H9 (cell line): ENCODE results near the gene INSYN2B. TPM values are rescaled to one million over a fixed set of nuclear protein-coding genes. Genes with fewer than 3 reads are reported as not detected.

Source experiments
- DNase-seq: peaks from one replicate; pipeline ENCODE4 v3.0.0-alpha.2; 2017
- H2AFZ ChIP-seq: one replicate; pipeline ENCODE4 v1.6.1; 2013; ENCODE audit warnings: mild to moderate bottlenecking, low read length, control low read depth, moderate library complexity
- H2AK5ac ChIP-seq: 2 replicates; pipeline ENCODE4 v1.6.1; 2013; ENCODE audit warnings: low read length, control low read depth, mixed read lengths; ENCODE audit not compliant: insufficient read length
- H2BK120ac ChIP-seq: one replicate; pipeline ENCODE4 v1.6.1; 2013; ENCODE audit warnings: low read depth, mild to moderate bottlenecking, low read length, control low read depth, inconsistent platforms; ENCODE audit not compliant: poor library complexity, severe bottlenecking
- H2BK12ac ChIP-seq: 2 replicates; pipeline ENCODE4 v1.6.1; 2013; ENCODE audit warnings: low read length, control low read depth, mixed read lengths, low read depth; ENCODE audit not compliant: insufficient read length
- H2BK15ac ChIP-seq: 2 replicates; pipeline ENCODE4 v1.6.1; 2013; ENCODE audit warnings: low read depth, low read length, control low read depth
- H2BK20ac ChIP-seq: one replicate; pipeline ENCODE4 v1.6.1; 2013; ENCODE audit warnings: low read depth, mild to moderate bottlenecking, low read length, control low read depth, inconsistent platforms; ENCODE audit not compliant: poor library complexity, severe bottlenecking
- H2BK5ac ChIP-seq: 2 replicates; pipeline ENCODE4 v1.6.1; 2013; ENCODE audit warnings: low read length, control low read depth, mixed read lengths; ENCODE audit not compliant: insufficient read length
- H3K14ac ChIP-seq: 2 replicates; pipeline ENCODE4 v1.6.1; 2013; ENCODE audit warnings: low read length, control low read depth; ENCODE audit not compliant: insufficient read depth
- H3K18ac ChIP-seq: 2 replicates; pipeline ENCODE4 v1.6.1; 2013; ENCODE audit warnings: low read depth, mild to moderate bottlenecking, mixed read lengths, low read length, control low read depth; ENCODE audit not compliant: insufficient read length
- H3K23ac ChIP-seq: 2 replicates; pipeline ENCODE4 v1.6.1; 2013; ENCODE audit warnings: low read length, control low read depth, mixed read lengths, low read depth; ENCODE audit not compliant: insufficient read length
- H3K23me2 ChIP-seq: 2 replicates; pipeline ENCODE4 v1.6.1; 2013; ENCODE audit warnings: low read depth, mild to moderate bottlenecking, mixed read lengths, low read length, control low read depth; ENCODE audit not compliant: insufficient read length, poor library complexity, severe bottlenecking
- H3K27ac ChIP-seq: 2 replicates; pipeline ENCODE4 v1.5.1; 2013; ENCODE audit warnings: low read length, control low read depth, mixed read lengths, low read depth; ENCODE audit not compliant: insufficient read length
- H3K27me3 ChIP-seq: 2 replicates; pipeline ENCODE4 v1.6.1; 2013; ENCODE audit warnings: low read length, control low read depth, inconsistent platforms; ENCODE audit not compliant: insufficient read depth
- H3K4ac ChIP-seq: 2 replicates; pipeline ENCODE4 v1.6.1; 2013; ENCODE audit warnings: low read depth, mild to moderate bottlenecking, control low read depth, inconsistent platforms, low read length, moderate library complexity
- H3K4me1 ChIP-seq: 2 replicates; pipeline ENCODE4 v1.6.1; 2013; ENCODE audit warnings: low read length, control low read depth, inconsistent platforms; ENCODE audit not compliant: insufficient read depth
- H3K4me2 ChIP-seq: 2 replicates; pipeline ENCODE4 v1.6.1; 2013; ENCODE audit warnings: low read length, control low read depth, mixed read lengths; ENCODE audit not compliant: insufficient read length, insufficient read depth
- H3K56ac ChIP-seq: 2 replicates; pipeline ENCODE4 v1.6.1; 2013; ENCODE audit warnings: low read depth, mild to moderate bottlenecking, mixed read lengths, low read length, control low read depth; ENCODE audit not compliant: insufficient read length
- H3K79me1 ChIP-seq: 2 replicates; pipeline ENCODE4 v1.6.1; 2013; ENCODE audit warnings: low read depth, mild to moderate bottlenecking, moderate library complexity, low read length, control low read depth, inconsistent platforms; ENCODE audit not compliant: insufficient read depth, poor library complexity, severe bottlenecking
- H3K79me2 ChIP-seq: 2 replicates; pipeline ENCODE4 v1.6.1; 2013; ENCODE audit warnings: low read length, control low read depth, inconsistent platforms; ENCODE audit not compliant: insufficient read depth
- H3K9ac ChIP-seq: 2 replicates; pipeline ENCODE4 v1.6.1; 2013; ENCODE audit warnings: low read length, control low read depth, mixed read lengths; ENCODE audit not compliant: insufficient read length; ENCODE audit errors: extremely low read depth
- H3K9me3 ChIP-seq: one replicate; pipeline ENCODE4 v1.6.1; 2013; ENCODE audit warnings: low read depth, low read length, inconsistent platforms; ENCODE audit not compliant: control insufficient read depth
- H3T11ph ChIP-seq: one replicate; pipeline ENCODE4 v1.6.1; 2013; ENCODE audit warnings: mild to moderate bottlenecking, low read length, control low read depth, inconsistent platforms
- H4K20me1 ChIP-seq: one replicate; pipeline ENCODE4 v1.6.1; 2013; ENCODE audit not compliant: control insufficient read depth, insufficient read length, insufficient read depth
- H4K5ac ChIP-seq: 2 replicates; pipeline ENCODE4 v1.6.1; 2013; ENCODE audit warnings: low read depth, mild to moderate bottlenecking, mixed read lengths, low read length, control low read depth; ENCODE audit not compliant: insufficient read length
- H4K8ac ChIP-seq: replicated peaks from 2 replicates; pipeline ENCODE4 v1.6.1; 2013; ENCODE audit warnings: low read length, control low read depth, mixed read lengths, low read depth; ENCODE audit not compliant: insufficient read length
- H4K91ac ChIP-seq: 2 replicates; pipeline ENCODE4 v1.6.1; 2013; ENCODE audit warnings: low read depth, mild to moderate bottlenecking, moderate library complexity, mixed read lengths, low read length, control low read depth; ENCODE audit not compliant: insufficient read length
- H3K27ac Mint-ChIP-seq, 3 experiments: 2 replicates in 2 of 3; 3 replicates in 1 of 3; pipeline ENCODE4 v1.8.0; 2020 to 2021; ENCODE audit warnings: mixed read lengths in 3 of 3, mild to moderate bottlenecking in 1 of 3, moderate library complexity in 1 of 3
- H3K27me3 Mint-ChIP-seq: 2 replicates; pipeline ENCODE4 v1.8.0; 2021; ENCODE audit warnings: low read depth, mild to moderate bottlenecking, moderate library complexity, mixed read lengths
- H3K36me3 Mint-ChIP-seq, 3 experiments: 2 replicates in 2 of 3; 3 replicates in 1 of 3; pipeline ENCODE4 v1.8.0; 2020 to 2021; ENCODE audit warnings: low read depth in 3 of 3, mixed read lengths in 3 of 3; ENCODE audit not compliant: insufficient read depth in 1 of 3
- H3K4me1 Mint-ChIP-seq, 2 experiments: 2 replicates each; pipeline ENCODE4 v1.8.0; 2020; ENCODE audit warnings: mixed read lengths in 2 of 2
- H3K4me3 Mint-ChIP-seq, 2 experiments: 2 replicates in 1 of 2; 3 replicates in 1 of 2; pipeline ENCODE4 v1.8.0; 2020 to 2021; ENCODE audit warnings: mild to moderate bottlenecking in 2 of 2, mixed read lengths in 2 of 2, moderate library complexity in 1 of 2
- H3K9me3 Mint-ChIP-seq, 2 experiments: 2 replicates in 1 of 2; 3 replicates in 1 of 2; pipeline ENCODE4 v1.8.0; 2020; ENCODE audit warnings: mild to moderate bottlenecking in 2 of 2, mixed read lengths in 2 of 2, moderate library complexity in 1 of 2
- WGBS: extraction: QIAGEN DNeasy Blood & Tissue Kit; methylation state at CpG from one replicate; pipeline ENCODE4 v1.1.7; 2013; ENCODE audit warnings: missing lambda C conversion rate, low lambda C conversion rate, mixed read lengths; ENCODE audit not compliant: insufficient read length; ENCODE audit errors: extremely low coverage; 5-methylcytosine and 5-hydroxymethylcytosine counted together
- total RNA-seq: library from RNA; stranded (reverse); gene quantifications from 2 replicates; pipeline ENCODE4 v1.2.1, GENCODE V29; 2021
- TF ChIP-seq, protein P1 (sequence below): fragments of 200-600 bp; sonication (generic); conservative IDR thresholded peaks from 3 replicates; pipeline ENCODE4 v1.8.0; 2021; ENCODE audit warnings: antibody characterized with exemption, mild to moderate bottlenecking

Gene INSYN2B
- total RNA-seq, 1 experiment from 2014 or later, result not detected

DNA sequence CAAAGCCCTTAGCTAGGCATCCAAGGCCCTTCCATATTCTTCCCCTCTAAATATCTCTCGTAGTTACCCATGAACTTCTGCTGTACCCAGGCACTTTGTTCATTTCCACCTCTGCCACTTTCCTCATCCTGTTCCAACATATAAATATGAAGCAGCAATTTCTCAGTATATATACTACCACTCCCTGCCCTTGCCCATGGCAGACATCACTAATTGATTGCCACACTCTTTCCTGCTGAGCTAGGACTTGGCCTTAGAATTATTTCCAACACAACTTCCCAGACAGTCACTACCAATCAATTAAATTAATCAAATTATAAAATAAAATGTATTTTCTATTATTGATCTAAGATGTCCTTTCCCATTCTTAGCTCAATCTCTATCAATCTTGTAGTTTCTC is 8.5 kb downstream of the INSYN2B start:
- H4K20me1 ChIP-seq, result no peaks in the 10 kb centered on the region
- no peak overlapping the region for H3K4ac ChIP-seq
- Mint-ChIP-seq H3K27ac (no peak overlapping the region), H3K27me3 (peaks cover 12% of the 10 kb centered on the region), H3K4me3 (no peak overlapping the region), H3K4me1 (peaks cover 14 to 17% of the 10 kb centered on the region in 2 experiments), H3K9me3 (no peaks in the 10 kb centered on the region), H3K36me3 (no peaks in the 10 kb centered on the region)
- H3K27ac ChIP-seq, result no peak overlapping the region
- no peak overlapping the region for H3T11ph ChIP-seq
- no peak overlapping the region for H3K56ac ChIP-seq
- H2BK15ac ChIP-seq, result no peak overlapping the region
- H3K18ac ChIP-seq, result no peak overlapping the region
- H2AK5ac ChIP-seq, result no peak overlapping the region
- no peaks in the 10 kb centered on the region for H3K79me2 ChIP-seq
- no peaks in the 10 kb centered on the region for H3K79me1 ChIP-seq
- no peak overlapping the region for H2BK5ac ChIP-seq
- no peak overlapping the region for H3K9ac ChIP-seq
- no peaks in the 10 kb centered on the region for H3K27me3 ChIP-seq
- no peak overlapping the region for H4K5ac ChIP-seq
- TF ChIP-seq, protein P1, sequence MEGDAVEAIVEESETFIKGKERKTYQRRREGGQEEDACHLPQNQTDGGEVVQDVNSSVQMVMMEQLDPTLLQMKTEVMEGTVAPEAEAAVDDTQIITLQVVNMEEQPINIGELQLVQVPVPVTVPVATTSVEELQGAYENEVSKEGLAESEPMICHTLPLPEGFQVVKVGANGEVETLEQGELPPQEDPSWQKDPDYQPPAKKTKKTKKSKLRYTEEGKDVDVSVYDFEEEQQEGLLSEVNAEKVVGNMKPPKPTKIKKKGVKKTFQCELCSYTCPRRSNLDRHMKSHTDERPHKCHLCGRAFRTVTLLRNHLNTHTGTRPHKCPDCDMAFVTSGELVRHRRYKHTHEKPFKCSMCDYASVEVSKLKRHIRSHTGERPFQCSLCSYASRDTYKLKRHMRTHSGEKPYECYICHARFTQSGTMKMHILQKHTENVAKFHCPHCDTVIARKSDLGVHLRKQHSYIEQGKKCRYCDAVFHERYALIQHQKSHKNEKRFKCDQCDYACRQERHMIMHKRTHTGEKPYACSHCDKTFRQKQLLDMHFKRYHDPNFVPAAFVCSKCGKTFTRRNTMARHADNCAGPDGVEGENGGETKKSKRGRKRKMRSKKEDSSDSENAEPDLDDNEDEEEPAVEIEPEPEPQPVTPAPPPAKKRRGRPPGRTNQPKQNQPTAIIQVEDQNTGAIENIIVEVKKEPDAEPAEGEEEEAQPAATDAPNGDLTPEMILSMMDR, result no peak
- no peak overlapping the region for H2BK120ac ChIP-seq
- H3K4me2 ChIP-seq, result no peak overlapping the region
- no peak overlapping the region for H4K91ac ChIP-seq
- no peak for DNase-seq
- H3K14ac ChIP-seq, result no peak overlapping the region
- no peak overlapping the region for H4K8ac ChIP-seq
- no CpG with 5 or more reads among the region's 1 CpG for WGBS
- H3K23me2 ChIP-seq, result no peaks in the 10 kb centered on the region
- no peaks in the 10 kb centered on the region for H3K9me3 ChIP-seq
- H3K4me1 ChIP-seq, result peaks cover 3% of the 10 kb centered on the region; the same call in 1 of the 2 replicates
- no peak overlapping the region for H2BK12ac ChIP-seq
- H3K23ac ChIP-seq, result no peak overlapping the region
- H2BK20ac ChIP-seq, result no peak overlapping the region
- H2AFZ ChIP-seq, result no peak overlapping the region
